Eye (tissue), 1 donor: ENCODE results near the gene ANTXRL.
A peak's percentile ranks its signal among the peaks of the same experiment; 100 is the strongest.
"Not testable (repeated sequence)": the region's sequence is repeated elsewhere in the genome, so short reads cannot be mapped to it uniquely, and the experiment has no call there.

Experiments used
- DNase-seq: peaks from one replicate; pipeline ENCODE4 v3.0.0-alpha.2; 2015

Gene ANTXRL

DNA sequence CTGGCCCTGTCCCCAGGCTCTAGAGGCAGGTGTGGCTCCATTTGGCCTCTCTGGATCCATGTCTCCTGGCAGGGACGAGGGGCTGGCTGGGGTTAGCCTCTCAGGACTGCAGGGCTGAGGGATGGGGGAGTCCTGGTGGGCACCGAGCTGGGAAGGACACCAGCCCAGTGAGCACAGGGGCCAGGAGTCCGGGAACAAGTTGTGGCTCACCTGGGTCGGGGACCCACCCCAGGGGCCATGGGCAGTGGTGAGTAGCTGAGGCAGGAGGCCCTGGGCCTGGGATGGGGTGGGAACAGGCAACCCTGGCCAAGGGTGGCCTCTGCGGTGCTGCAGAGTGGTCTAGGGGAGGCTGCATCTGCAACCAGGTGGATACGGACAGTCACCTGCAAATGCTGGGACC lies 24.1 kb downstream of the ANTXRL start:
- DNase-seq, result no peak

DNA sequence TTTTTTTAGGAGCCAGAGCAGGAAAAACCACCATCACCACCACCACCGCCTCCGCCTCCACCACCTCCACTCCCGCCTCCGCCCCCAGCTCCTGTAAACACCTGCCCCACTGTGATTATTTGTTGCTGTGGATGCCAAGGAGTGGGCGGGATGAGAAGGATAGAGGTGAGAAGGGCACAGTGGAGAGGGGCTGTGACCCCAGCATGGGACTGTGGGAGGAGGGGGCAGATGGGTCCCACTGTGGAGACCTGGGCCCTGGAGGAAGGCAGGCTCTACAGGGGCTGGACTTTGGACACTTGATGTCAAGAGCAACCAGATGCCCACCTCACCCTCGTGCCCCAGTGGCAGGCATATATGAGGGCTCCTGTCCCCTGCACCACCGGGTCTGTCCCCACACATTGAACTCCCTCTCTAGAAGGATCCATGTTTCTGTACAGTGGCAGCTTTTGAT lies 24.7 kb downstream of the ANTXRL start:
- DNase-seq, result no peak

GRCh38 chr10:46311961-46312431 lies 25.2 kb downstream of the ANTXRL start:
- DNase-seq, result not testable (repeated sequence)

- DNase-seq, result no peak
Measured at GRCh38 chr10:46312953-46313352, 26.2 kb downstream of the ANTXRL start.

DNA sequence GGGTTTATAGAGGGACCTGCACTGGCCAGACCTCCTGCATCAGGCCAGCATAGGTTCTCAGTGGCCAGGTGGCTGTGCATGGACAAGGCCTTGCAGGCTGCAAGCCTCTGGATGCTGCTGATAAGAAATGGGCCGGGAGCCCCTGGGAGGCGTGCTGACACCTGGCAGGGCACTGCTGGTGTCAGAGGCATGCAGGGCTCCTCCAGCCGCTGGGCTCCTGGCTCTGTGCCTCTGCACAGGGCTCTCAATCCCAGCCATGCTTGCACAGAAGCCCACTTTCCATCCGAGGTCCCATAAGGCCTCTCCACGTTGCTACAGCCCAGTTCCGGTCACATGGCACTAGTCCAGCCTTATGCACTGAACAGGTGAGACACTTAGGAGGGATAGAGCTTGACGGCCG lies 27.3 kb downstream of the ANTXRL start:
- DNase-seq, result no peak

GRCh38 chr10:46315071-46315860 lies 28.5 kb downstream of the ANTXRL start:
- DNase-seq, result not testable (repeated sequence)

DNA sequence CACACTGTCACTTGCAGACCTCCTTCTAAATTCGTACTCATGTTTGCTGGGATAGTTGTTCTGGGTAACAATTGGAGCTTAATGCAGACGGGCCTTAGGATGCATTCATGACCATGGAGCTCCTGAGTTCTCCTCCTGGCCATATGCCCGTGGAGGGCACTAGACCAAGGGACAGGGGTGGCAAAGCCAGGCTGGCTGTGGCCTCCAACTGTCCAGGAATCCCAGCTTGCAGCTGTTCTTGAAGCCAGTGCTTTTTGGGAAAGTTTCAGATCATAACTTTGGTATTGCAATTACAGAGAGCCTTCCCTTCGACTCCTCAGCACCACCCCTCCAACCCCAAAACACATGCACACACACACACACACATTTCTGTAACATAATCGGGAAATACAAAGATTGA lies 30.6 kb downstream of the ANTXRL start:
- no peak for DNase-seq

- DNase-seq, result no peak
Measured at GRCh38 chr10:46317889-46318288, 31.1 kb downstream of the ANTXRL start.

DNA sequence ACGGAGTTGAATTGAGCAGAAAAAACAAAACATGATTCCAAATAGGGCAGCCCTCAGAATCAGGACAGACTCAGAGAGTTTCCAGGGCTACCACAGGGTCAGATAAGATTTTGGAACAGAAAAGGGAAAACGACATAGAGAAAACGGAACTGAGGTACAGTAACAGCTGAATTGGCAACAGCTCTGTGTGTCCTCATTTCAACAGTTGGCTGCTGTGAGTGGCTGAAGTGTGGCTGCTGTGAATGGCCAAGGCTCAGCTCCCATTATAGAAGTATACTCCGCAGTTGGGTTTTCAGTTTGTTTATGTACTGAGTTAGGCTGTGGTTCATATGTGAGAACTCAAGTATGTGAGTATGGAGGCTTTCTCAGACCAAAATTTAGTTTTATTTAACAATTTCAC lies 32.0 kb downstream of the ANTXRL start:
- no peak for DNase-seq

DNA sequence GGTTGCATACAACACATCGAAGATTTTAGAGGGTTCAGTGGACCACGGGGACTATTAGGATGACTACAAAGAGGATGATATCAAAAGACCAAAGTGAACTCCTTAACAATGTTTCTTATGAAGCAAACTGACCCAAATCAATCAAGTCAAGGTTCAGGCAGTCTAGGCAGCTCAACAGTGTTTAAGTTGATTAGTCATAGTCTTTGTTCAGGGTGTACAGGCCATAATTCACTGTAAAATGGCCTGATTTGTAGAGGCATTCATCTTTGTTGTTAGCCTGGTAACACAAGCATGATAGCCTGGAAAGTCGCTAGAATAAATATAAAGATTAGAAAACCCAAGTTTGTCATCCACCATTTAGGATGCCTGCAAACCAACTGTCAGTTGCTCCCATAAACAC lies 32.6 kb downstream of the ANTXRL start:
- DNase-seq, result no peak

DNA sequence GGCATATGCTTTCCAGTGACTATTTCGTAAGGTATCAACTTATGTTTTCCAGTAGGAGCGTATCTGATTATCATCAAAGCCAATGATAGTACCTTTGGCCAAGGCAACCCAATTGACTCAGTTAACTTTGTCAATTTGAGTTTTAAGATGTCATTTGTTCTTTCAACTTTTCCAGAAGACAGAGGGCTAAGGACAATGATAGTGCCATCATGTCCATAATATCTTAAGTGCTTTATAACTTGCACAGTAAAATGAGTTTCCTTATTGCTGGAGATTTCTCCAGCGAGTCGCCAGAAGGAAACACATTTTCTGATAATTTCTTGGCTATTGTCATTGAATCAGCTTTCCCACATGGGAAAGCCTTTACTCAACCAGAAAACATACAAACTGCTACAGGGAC lies 35.0 kb downstream of the ANTXRL start:
- DNase-seq, result no peak

DNA sequence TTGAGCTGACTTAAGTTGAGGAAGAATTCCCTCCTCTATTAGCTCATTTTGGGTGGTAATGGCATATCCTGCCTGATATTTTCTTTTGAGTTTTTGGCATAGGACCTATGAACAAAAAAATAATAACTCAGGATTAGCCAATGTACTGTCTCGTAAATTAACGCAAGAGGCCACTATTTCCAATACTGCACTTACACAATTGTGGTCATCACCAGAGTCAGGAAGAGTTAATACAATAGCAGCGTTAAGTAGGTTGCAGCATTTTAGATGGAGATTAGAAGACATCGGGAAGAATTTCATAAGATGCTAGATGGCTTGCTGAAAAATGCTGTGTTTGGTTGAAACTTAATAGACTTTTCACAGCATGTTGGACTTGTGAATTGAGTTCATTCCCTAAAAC lies 36.4 kb downstream of the ANTXRL start:
- DNase-seq, result no peak

GRCh38 chr10:46325021-46325420 lies 38.2 kb downstream of the ANTXRL start:
- no peak for DNase-seq

DNA sequence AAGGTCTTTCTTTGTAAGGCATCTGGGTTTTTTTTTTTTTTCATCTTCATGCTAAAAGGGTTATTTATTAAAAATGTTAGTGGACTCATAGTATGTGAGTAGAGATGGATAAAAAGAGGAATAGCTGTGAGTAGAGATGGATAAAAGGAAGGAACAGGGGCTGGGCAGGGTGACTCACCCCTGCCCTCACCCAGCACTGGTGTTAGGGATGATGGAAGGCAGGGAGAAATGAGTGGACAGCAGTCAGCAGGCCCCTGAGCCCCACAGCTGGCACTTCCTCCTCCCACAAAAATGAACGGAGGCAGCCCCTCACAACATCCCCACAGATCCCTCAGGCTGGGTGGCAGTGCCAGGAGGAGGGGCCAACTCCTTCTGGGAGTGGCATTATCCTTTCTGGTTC lies 39.3 kb downstream of the ANTXRL start:
- no peak for DNase-seq

DNA sequence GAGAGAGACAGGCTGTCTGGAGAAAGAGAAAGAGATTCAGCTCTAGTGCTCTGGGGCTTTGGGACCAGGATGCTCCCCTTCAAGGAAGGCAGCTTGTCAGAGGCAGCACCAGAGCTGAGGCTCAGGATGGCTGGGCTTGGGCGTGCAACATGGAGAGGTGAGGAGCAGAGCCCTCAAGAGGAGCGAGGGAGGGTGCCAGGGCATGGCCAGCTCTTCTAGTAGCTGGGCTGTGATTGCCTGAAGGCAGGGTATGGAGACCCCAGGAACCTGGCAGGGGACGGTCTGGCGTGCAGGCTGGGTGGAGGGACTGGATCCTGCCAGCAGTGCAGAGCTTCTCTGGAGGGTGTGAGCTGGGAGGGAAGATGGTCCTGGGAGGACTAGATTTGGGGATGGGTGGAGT lies 40.2 kb downstream of the ANTXRL start:
- no peak for DNase-seq

- DNase-seq, result no peak
Measured at GRCh38 chr10:46327685-46328084, 40.9 kb downstream of the ANTXRL start.

- no peak for DNase-seq
Measured at GRCh38 chr10:46328853-46329689, 42.3 kb downstream of the ANTXRL start.

GRCh38 chr10:46329690-46330016 lies 42.9 kb downstream of the ANTXRL start:
- peak; percentile 8 for DNase-seq

DNA sequence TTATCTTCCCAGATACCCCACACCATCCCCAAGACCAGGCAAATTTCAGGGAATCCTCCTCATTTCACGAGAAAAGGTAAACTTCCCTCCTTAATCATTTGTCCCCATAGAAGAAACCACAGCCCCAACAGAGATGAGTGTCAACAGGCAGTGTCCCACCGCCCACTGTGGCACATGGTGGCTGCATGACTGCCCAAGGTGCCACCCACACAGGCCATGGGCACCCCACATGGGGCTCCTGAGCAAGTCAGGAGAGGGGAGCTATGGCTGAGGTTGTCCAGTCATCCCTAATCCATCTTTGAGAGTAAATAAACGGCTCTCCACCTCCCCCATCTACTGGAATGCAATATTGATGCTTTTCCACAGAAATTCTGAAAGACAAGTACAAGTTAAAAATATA lies 44.1 kb downstream of the ANTXRL start:
- DNase-seq, result no peak

GRCh38 chr10:46365484-46365883 lies 78.7 kb downstream of the ANTXRL start:
- DNase-seq, result not testable (repeated sequence)

DNA sequence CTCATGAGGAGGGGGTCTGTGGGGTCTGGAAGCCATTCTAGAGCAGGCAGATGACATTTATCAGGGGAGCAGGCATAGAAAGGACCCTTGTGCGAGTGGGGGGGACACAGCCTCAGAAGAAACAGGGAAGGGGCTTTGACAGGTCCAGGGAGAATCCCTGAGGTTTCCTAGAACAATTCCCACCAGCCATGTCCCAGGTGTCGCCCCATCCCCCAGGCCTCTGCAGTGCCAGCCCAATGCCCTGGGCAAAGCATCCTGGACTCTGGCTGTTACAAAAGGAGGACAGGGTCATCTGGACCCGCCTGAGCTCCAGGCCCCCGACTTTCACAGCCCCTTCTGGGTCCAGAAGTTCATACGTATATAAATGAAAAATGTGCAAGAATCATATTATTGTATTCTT lies 80.4 kb downstream of the ANTXRL start:
- DNase-seq, result not testable (repeated sequence)

DNA sequence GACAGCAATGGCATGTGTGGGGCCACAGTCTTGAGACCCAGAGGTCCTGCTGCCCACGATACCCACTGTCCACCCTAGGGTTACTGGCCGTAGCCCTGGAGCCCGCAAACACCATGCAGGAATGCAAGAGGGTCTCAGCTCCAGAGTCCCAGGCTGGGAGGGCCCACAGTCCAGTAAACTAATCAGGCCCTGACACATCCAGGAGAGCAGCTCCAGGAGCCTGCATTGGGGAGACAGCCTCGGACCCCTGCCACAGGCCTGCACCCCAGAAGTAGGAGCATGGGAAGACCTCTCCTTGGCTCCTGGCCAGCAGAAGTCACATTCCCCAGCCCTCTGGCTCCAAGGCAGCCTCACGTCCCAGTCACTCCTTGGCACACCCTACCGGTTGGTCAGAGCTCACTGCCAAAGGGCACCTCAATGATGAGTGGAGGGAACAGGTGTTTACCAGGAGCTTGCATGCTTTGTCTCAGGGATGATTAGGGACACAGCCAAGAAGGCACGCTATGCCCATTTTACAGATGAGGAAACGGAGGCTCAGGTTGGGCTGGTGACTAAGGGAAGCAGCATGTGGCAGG lies 81.0 kb downstream of the ANTXRL start:
- not testable (repeated sequence) for DNase-seq

DNA sequence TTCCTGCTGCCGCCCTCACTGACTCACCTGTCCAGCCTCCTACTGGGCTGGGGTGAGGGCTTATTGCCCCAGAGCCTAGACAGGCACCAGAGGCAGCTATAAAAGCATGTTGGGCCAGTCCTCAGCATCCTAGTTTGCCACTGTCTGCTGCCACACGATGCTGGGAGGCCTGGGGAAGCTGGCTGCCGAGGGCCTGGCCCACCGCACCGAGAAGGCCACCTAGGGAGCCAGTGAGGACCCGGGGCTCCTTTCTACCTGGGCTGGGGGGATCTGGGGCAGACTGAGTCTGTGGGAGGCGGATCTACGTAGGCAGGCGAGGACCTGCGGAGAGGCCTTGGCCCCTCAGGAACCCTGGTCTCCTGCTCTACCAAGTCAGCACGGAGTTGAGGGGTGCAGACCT lies 82.2 kb downstream of the ANTXRL start:
- not testable (repeated sequence) for DNase-seq

- DNase-seq, result not testable (repeated sequence)
Measured at GRCh38 chr10:46374410-46374809, 87.6 kb downstream of the ANTXRL start.
